ENCODE results near the gene NVL. TPM values are rescaled to one million over a fixed set of nuclear protein-coding genes. Genes with fewer than 3 reads are reported as not detected.

NVL gene
- total and polyA plus RNA-seq, 4 donors, result 12.8 to 41.5 (median 29.1) TPM

DNA sequence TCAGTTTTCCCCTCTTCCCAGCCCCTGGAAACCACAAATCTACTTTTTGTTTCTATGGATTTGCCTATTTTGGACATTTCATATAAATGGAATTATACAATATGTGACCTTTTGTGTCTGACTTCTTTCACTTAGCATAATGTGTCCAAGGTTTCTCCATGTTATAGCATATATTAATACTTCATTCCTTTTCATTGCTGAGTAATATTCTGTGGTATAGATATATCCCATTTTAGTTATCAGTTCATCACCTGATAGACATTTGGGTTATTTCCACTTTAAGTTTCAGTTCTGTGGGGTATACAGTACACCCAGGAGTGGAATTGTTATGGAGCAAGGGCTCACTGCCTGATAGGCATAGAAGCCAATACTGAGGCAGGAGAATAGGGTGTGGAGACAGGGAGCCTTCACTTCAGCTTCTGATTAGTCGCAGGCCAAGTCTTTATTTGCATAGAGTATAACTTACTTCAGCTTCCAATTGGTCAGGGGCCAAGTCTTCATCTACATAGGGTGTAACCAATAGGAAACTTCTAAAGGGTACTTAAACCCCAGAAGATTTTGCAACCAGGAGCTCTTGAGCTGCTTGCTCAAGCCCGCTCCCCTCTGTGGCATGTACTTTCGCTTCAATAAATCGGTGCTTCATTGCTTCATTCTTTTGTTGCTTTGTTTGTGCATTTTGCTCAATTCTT is 8.3 kb upstream of the NVL start:
- Histone ChIP-seq H3K27ac (ENCODE audit: low read depth in 1 of 2, low read length in 1 of 2) (peak overlapping the region in 1 of 2 donors; percentile 90), H3K9me3 (ENCODE audit: control insufficient read depth in 4 of 4, insufficient read depth in 3 of 4, low read length in 3 of 4) (no peaks in the 10 kb centered on the region), H3K9ac (ENCODE audit: insufficient read depth in 1 of 2, low read length in 2 of 2) (no peak overlapping the region), H3K36me3 (ENCODE audit: control insufficient read depth in 4 of 4, insufficient read depth in 4 of 4, low read length in 4 of 4) (no peaks in the 10 kb centered on the region), H3K27me3 (ENCODE audit: control insufficient read depth in 3 of 3, insufficient read depth in 3 of 3, low read length in 2 of 3) (peaks cover 0 to 3% (median 0%) of the 10 kb centered on the region in 3 donors), H3K4me3 (no peak overlapping the region), H3K4me1 (ENCODE audit: control insufficient read depth in 5 of 5, insufficient read depth in 5 of 5, low read length in 5 of 5) (peaks cover 0 to 5% (median 0%) of the 10 kb centered on the region in 5 donors)
- 55 to 65% methylated on average over 4 of the region's 4 CpGs for WGBS, 2 donors
- ATAC-seq (ENCODE audit: insufficient read depth, low FRiP score), result peak; percentile 30
- no peak for TF ChIP-seq CTCF (IDR thresholded peaks at IDR 0.05; ENCODE audit: control extremely low read depth, extremely low read depth)
- no peak for DNase-seq

- no peak for TF ChIP-seq CTCF (IDR thresholded peaks at IDR 0.05; ENCODE audit: control extremely low read depth, extremely low read depth)
These were observed 4.2 kb upstream of the NVL start for GRCh38 chr1:224333939-224334786.

DNA sequence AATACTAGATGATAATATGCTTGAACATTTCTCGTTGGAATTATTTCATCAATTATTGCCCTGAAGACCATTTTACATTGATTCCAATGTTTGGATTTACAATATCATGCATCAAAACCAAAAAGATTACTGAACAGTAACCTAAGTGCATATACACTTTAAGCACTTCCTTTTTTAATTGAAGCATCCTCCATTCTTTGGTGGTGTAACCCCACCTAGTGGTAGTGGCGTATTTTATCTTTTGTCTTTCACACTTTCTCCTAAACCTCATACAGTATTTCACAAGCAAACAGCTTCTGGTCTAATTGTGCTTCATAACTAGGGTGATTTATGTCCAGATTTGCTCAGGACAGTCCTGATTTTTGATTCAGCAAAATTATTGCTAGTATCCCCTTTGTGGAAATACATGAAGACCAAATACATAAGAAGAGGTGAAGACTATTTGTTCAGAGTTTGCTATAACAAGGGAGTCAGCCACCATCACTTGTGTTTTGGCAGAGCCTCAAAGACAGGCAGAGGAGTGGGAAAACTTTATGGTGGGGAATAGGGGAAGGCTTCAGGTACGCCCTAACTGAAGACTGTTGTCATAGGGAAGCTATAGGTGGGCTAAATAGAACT is 3.4 kb upstream of the NVL start:
- Histone ChIP-seq H3K4me1 (ENCODE audit: control insufficient read depth in 5 of 5, insufficient read depth in 5 of 5, low read length in 5 of 5) (peaks cover 0 to 13% (median 3%) of the 10 kb centered on the region in 5 donors), H3K9me3 (ENCODE audit: control insufficient read depth in 4 of 4, insufficient read depth in 3 of 4, low read length in 3 of 4) (no peaks in the 10 kb centered on the region), H3K27me3 (ENCODE audit: control insufficient read depth in 3 of 3, insufficient read depth in 3 of 3, low read length in 2 of 3) (no peaks in the 10 kb centered on the region), H3K27ac (ENCODE audit: low read depth in 1 of 2, low read length in 1 of 2) (no peak overlapping the region), H3K9ac (ENCODE audit: insufficient read depth in 1 of 2, low read length in 2 of 2) (no peak overlapping the region), H3K36me3 (ENCODE audit: control insufficient read depth in 4 of 4, insufficient read depth in 4 of 4, low read length in 4 of 4) (peaks cover 0 to 5% (median 0%) of the 10 kb centered on the region in 4 donors), H3K4me3 (no peak overlapping the region)
- ATAC-seq (ENCODE audit: insufficient read depth, low FRiP score) (peak; percentile 60), DNase-seq (peak in 2 of 3 donors; percentile 79 to 80)
- peak; percentile 47 for TF ChIP-seq CTCF (IDR thresholded peaks at IDR 0.05; ENCODE audit: control extremely low read depth, extremely low read depth)
- WGBS, 2 donors, result 14 to 28% methylated on average over 3 of the region's 3 CpGs

More at GRCh38 chr1:224333939-224334786, 4.2 kb upstream of the NVL start:
- Histone ChIP-seq H3K9me3 (ENCODE audit: control insufficient read depth in 4 of 4, insufficient read depth in 3 of 4, low read length in 3 of 4) (no peaks in the 10 kb centered on the region), H3K27me3 (ENCODE audit: control insufficient read depth in 3 of 3, insufficient read depth in 3 of 3, low read length in 2 of 3) (no peaks in the 10 kb centered on the region), H3K27ac (ENCODE audit: low read depth in 1 of 2, low read length in 1 of 2) (no peak overlapping the region), H3K9ac (ENCODE audit: insufficient read depth in 1 of 2, low read length in 2 of 2) (no peak overlapping the region), H3K4me1 (ENCODE audit: control insufficient read depth in 5 of 5, insufficient read depth in 5 of 5, low read length in 5 of 5) (peaks cover 0 to 6% (median 0%) of the 10 kb centered on the region in 5 donors), H3K36me3 (ENCODE audit: control insufficient read depth in 4 of 4, insufficient read depth in 4 of 4, low read length in 4 of 4) (peaks cover 0 to 5% (median 0%) of the 10 kb centered on the region in 4 donors), H3K4me3 (no peak overlapping the region)
- ATAC-seq (ENCODE audit: insufficient read depth, low FRiP score), result no peak
- DNase-seq, result no peak
- 33 to 42% methylated on average over 5 of the region's 5 CpGs for WGBS, 2 donors
